C4-2B (cell line): ENCODE results near the gene GBA2.

ENCODE experiments used
- ZFX ChIP-seq: fragments of 450-650 bp; IDR thresholded peaks from 2 replicates; pipeline ENCODE4 v1.6.1; 2017
- TF ChIP-seq, protein P1 (sequence below): fragments of 450-650 bp; conservative IDR thresholded peaks from 2 replicates; pipeline ENCODE4 v1.5.1; 2017; ENCODE audit warnings: mild to moderate bottlenecking

DNA sequence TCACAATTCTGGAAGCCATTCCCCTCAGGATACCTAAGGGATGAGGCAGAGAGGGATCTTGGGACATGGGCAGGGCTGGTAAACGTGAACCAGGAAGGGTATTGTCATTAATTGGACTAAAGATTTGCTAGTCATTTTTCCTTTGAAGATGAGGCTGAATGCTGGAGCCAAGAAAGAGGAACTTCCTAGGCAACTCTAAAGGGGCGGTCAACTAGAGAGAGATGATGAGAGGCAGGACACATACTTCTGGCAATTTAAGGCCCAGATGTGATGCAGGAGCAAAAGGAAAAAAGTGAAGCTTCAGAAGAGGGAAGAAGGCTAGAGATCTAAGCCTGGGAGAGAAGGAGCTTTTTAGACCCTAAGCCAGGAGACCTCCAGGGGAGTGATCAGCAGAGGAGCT lies 5.6 kb downstream of the GBA2 start:
- TF ChIP-seq, protein P1, sequence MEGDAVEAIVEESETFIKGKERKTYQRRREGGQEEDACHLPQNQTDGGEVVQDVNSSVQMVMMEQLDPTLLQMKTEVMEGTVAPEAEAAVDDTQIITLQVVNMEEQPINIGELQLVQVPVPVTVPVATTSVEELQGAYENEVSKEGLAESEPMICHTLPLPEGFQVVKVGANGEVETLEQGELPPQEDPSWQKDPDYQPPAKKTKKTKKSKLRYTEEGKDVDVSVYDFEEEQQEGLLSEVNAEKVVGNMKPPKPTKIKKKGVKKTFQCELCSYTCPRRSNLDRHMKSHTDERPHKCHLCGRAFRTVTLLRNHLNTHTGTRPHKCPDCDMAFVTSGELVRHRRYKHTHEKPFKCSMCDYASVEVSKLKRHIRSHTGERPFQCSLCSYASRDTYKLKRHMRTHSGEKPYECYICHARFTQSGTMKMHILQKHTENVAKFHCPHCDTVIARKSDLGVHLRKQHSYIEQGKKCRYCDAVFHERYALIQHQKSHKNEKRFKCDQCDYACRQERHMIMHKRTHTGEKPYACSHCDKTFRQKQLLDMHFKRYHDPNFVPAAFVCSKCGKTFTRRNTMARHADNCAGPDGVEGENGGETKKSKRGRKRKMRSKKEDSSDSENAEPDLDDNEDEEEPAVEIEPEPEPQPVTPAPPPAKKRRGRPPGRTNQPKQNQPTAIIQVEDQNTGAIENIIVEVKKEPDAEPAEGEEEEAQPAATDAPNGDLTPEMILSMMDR: no peak
- no peak for TF ChIP-seq ZFX
